Activated CD8-positive, alpha-beta memory T cell treated with anti-CD3 and anti-CD28 coated beads, Interleukin-2, amount 10 ng/mL, durations not matched to agents 7 days and 5 days (primary cell): Measurements from ENCODE around the gene BAIAP2. TPM values are rescaled to one million over a fixed set of nuclear protein-coding genes. Genes with fewer than 3 reads are reported as not detected.

ENCODE experiments used
- ATAC-seq: fragments of 150-1000 bp; cut with Tn5 transposase; one replicate; pipeline ENCODE4 v1.10.0; 2021; ENCODE audit warnings: moderate library complexity
- CTCF ChIA-PET: fragments of 350-600 bp; sonication (Branson Sonifier 250); formaldehyde crosslinking; loops from one replicate; lab custom pipeline; 2021; ENCODE audit warnings: antibody characterized with exemption; lab: Charles Lee
- DNase-seq: peaks from one replicate; pipeline ENCODE4 v3.0.0-alpha.2; 2020
- H3K27ac Mint-ChIP-seq: one replicate; pipeline ENCODE4 v1.8.0; 2021; ENCODE audit warnings: mild to moderate bottlenecking, mixed read lengths
- H3K27me3 Mint-ChIP-seq: one replicate; pipeline ENCODE4 v1.8.0; 2021; ENCODE audit warnings: mixed read lengths
- H3K36me3 Mint-ChIP-seq: one replicate; pipeline ENCODE4 v1.8.0; 2021; ENCODE audit warnings: mild to moderate bottlenecking, mixed read lengths
- H3K4me1 Mint-ChIP-seq: one replicate; pipeline ENCODE4 v1.8.0; 2021; ENCODE audit warnings: mixed read lengths
- H3K4me3 Mint-ChIP-seq: one replicate; pipeline ENCODE4 v1.8.0; 2021; ENCODE audit warnings: mild to moderate bottlenecking, moderate library complexity, mixed read lengths
- H3K9me3 Mint-ChIP-seq: one replicate; pipeline ENCODE4 v1.8.0; 2022; ENCODE audit warnings: low read depth, mixed read lengths
- total RNA-seq, 2 experiments: library from RNA; stranded (reverse); gene quantifications; one replicate each; pipeline ENCODE4 v1.2.3, GENCODE V29; 2021

Gene BAIAP2
- total RNA-seq, 2 experiments from 2014 or later = 4.8 to 7.0 TPM

- H3K4me1 Mint-ChIP-seq = peaks cover 42% of the 10 kb centered on the region
- peaks cover 9% of the 10 kb centered on the region for H3K27me3 Mint-ChIP-seq
- H3K36me3 Mint-ChIP-seq = no peaks in the 10 kb centered on the region
- ATAC-seq = no peak
- H3K27ac Mint-ChIP-seq = no peak overlapping the region
- CTCF ChIA-PET = interaction anchor here (0.8 to 6.7 kb wide), 9 partner anchors 9 to 639 kb away, joined by 3 to 124 read pairs (median 4); partner anchors contain the start of genes BAIAP2 and CHMP6
- DNase-seq = no peak
- H3K4me3 Mint-ChIP-seq = no peak overlapping the region
- no peaks in the 10 kb centered on the region for H3K9me3 Mint-ChIP-seq
Measured at GRCh38 chr17:81093619-81094508, 58.9 kb downstream of the BAIAP2 start.

GRCh38 chr17:81094509-81095382 is 59.8 kb downstream of the BAIAP2 start:
- DNase-seq = peak; percentile 96
- Mint-ChIP-seq H3K9me3 (no peaks in the 10 kb centered on the region), H3K4me1 (peaks cover 42% of the 10 kb centered on the region), H3K27ac (peak overlapping the region; percentile 82), H3K36me3 (no peaks in the 10 kb centered on the region), H3K27me3 (peaks cover 9% of the 10 kb centered on the region), H3K4me3 (peak overlapping the region; percentile 44)
- CTCF ChIA-PET = interaction anchor here (0.8 to 6.7 kb wide), 13 partner anchors 8 to 639 kb away, joined by 3 to 124 read pairs (median 4); partner anchors contain the start of genes BAIAP2 and CHMP6
- ATAC-seq = peak; percentile 88

- DNase-seq (peak; percentile 70), ATAC-seq (peak; percentile 41)
- peak overlapping the region; percentile 32 for H3K4me3 Mint-ChIP-seq
- H3K9me3 Mint-ChIP-seq = no peaks in the 10 kb centered on the region
- CTCF ChIA-PET = interaction anchor here (1.0 to 6.7 kb wide), 8 partner anchors 8 to 107 kb away, joined by 3 to 124 read pairs (median 4); partner anchors contain the start of gene CHMP6
- H3K36me3 Mint-ChIP-seq = no peaks in the 10 kb centered on the region
- H3K27me3 Mint-ChIP-seq = peaks cover 9% of the 10 kb centered on the region
- H3K27ac Mint-ChIP-seq = peak overlapping the region; percentile 82
- H3K4me1 Mint-ChIP-seq = peaks cover 40% of the 10 kb centered on the region
Measured at GRCh38 chr17:81095383-81095762, 60.4 kb downstream of the BAIAP2 start.

GRCh38 chr17:81096741-81097133 is 61.8 kb downstream of the BAIAP2 start:
- H3K27ac Mint-ChIP-seq = no peak overlapping the region
- H3K4me1 Mint-ChIP-seq = peaks cover 40% of the 10 kb centered on the region
- H3K27me3 Mint-ChIP-seq = peaks cover 9% of the 10 kb centered on the region
- CTCF ChIA-PET = interaction anchor here (0.8 to 6.7 kb wide), 11 partner anchors 9 to 388 kb away, joined by 3 to 124 read pairs (median 3); no protein-coding TSS in a partner anchor
- DNase-seq (no peak), ATAC-seq (no peak)
- no peak overlapping the region for H3K4me3 Mint-ChIP-seq
- no peaks in the 10 kb centered on the region for H3K9me3 Mint-ChIP-seq
- H3K36me3 Mint-ChIP-seq = no peaks in the 10 kb centered on the region

- H3K36me3 Mint-ChIP-seq = no peaks in the 10 kb centered on the region
- peaks cover 9% of the 10 kb centered on the region for H3K27me3 Mint-ChIP-seq
- CTCF ChIA-PET = interaction anchor here (0.7 to 6.7 kb wide), 14 partner anchors 9 to 388 kb away, joined by 3 to 124 read pairs (median 3); no protein-coding TSS in a partner anchor
- DNase-seq (peak; percentile 77), ATAC-seq (peak; percentile 21)
- no peak overlapping the region for H3K27ac Mint-ChIP-seq
- no peak overlapping the region for H3K4me3 Mint-ChIP-seq
- no peaks in the 10 kb centered on the region for H3K9me3 Mint-ChIP-seq
- H3K4me1 Mint-ChIP-seq = peaks cover 40% of the 10 kb centered on the region
Measured at GRCh38 chr17:81097134-81097942, 62.4 kb downstream of the BAIAP2 start.

GRCh38 chr17:81097943-81098308 is 63.0 kb downstream of the BAIAP2 start:
- CTCF ChIA-PET = interaction anchor here (0.7 to 6.7 kb wide), 14 partner anchors 8 to 387 kb away, joined by 3 to 124 read pairs (median 4); no protein-coding TSS in a partner anchor
- Mint-ChIP-seq H3K9me3 (no peaks in the 10 kb centered on the region), H3K4me1 (peaks cover 40% of the 10 kb centered on the region), H3K4me3 (no peak overlapping the region), H3K27ac (no peak overlapping the region), H3K27me3 (peaks cover 6% of the 10 kb centered on the region), H3K36me3 (no peaks in the 10 kb centered on the region)
- DNase-seq = no peak
- no peak for ATAC-seq

- Mint-ChIP-seq H3K27ac (no peak overlapping the region), H3K4me3 (no peak overlapping the region), H3K9me3 (no peaks in the 10 kb centered on the region), H3K27me3 (no peaks in the 10 kb centered on the region), H3K4me1 (peaks cover 23% of the 10 kb centered on the region), H3K36me3 (no peaks in the 10 kb centered on the region)
- DNase-seq = no peak
- ATAC-seq = no peak
- CTCF ChIA-PET = interaction anchor here (6.7 kb wide), 1 partner anchor 78 kb away, joined by 124 read pairs; no protein-coding TSS in a partner anchor
Measured at GRCh38 chr17:81099888-81100287, 64.9 kb downstream of the BAIAP2 start.

- H3K27me3 Mint-ChIP-seq = no peaks in the 10 kb centered on the region
- DNase-seq (no peak), ATAC-seq (no peak)
- no peak overlapping the region for H3K27ac Mint-ChIP-seq
- CTCF ChIA-PET = interaction anchor here (6.7 kb wide), 1 partner anchor 79 kb away, joined by 124 read pairs; no protein-coding TSS in a partner anchor
- no peak overlapping the region for H3K4me3 Mint-ChIP-seq
- no peaks in the 10 kb centered on the region for H3K36me3 Mint-ChIP-seq
- no peaks in the 10 kb centered on the region for H3K9me3 Mint-ChIP-seq
- peaks cover 15% of the 10 kb centered on the region for H3K4me1 Mint-ChIP-seq
Measured at GRCh38 chr17:81100668-81101067, 65.7 kb downstream of the BAIAP2 start.

- DNase-seq (peak; percentile 92), ATAC-seq (peak; percentile 92)
- H3K4me3 Mint-ChIP-seq = no peak overlapping the region
- CTCF ChIA-PET = interaction anchor here (0.6 to 5.6 kb wide), 34 partner anchors 10 to 675 kb away, joined by 3 to 135 read pairs (median 4); partner anchors contain the start of genes BAIAP2 and CHMP6
- H3K9me3 Mint-ChIP-seq = no peaks in the 10 kb centered on the region
- H3K27ac Mint-ChIP-seq = no peak overlapping the region
- H3K27me3 Mint-ChIP-seq = no peaks in the 10 kb centered on the region
- H3K36me3 Mint-ChIP-seq = no peaks in the 10 kb centered on the region
- peaks cover 4% of the 10 kb centered on the region for H3K4me1 Mint-ChIP-seq
Measured at GRCh38 chr17:81101614-81102306, 66.8 kb downstream of the BAIAP2 start.

GRCh38 chr17:81102352-81102751 is 67.4 kb downstream of the BAIAP2 start:
- CTCF ChIA-PET = interaction anchor here (0.8 to 5.6 kb wide), 29 partner anchors 8 to 675 kb away, joined by 3 to 135 read pairs (median 5); partner anchors contain the start of genes BAIAP2 and CHMP6
- no peak for DNase-seq
- no peak overlapping the region for H3K27ac Mint-ChIP-seq
- no peaks in the 10 kb centered on the region for H3K36me3 Mint-ChIP-seq
- no peak for ATAC-seq
- no peak overlapping the region for H3K4me3 Mint-ChIP-seq
- H3K4me1 Mint-ChIP-seq = peaks cover 4% of the 10 kb centered on the region
- H3K9me3 Mint-ChIP-seq = no peaks in the 10 kb centered on the region
- no peaks in the 10 kb centered on the region for H3K27me3 Mint-ChIP-seq

- no peaks in the 10 kb centered on the region for H3K9me3 Mint-ChIP-seq
- no peak overlapping the region for H3K27ac Mint-ChIP-seq
- no peaks in the 10 kb centered on the region for H3K27me3 Mint-ChIP-seq
- H3K4me1 Mint-ChIP-seq = peaks cover under 1% of the 10 kb centered on the region
- no peaks in the 10 kb centered on the region for H3K36me3 Mint-ChIP-seq
- DNase-seq (no peak), ATAC-seq (no peak)
- H3K4me3 Mint-ChIP-seq = no peak overlapping the region
- CTCF ChIA-PET = interaction anchor here (1.0 to 5.6 kb wide), 17 partner anchors 8 to 675 kb away, joined by 3 to 135 read pairs (median 8); partner anchors contain the start of genes BAIAP2 and CHMP6
Measured at GRCh38 chr17:81102869-81103268, 67.9 kb downstream of the BAIAP2 start.
